ENCODE measurements around the gene GAB2.

Gene GAB2

DNA sequence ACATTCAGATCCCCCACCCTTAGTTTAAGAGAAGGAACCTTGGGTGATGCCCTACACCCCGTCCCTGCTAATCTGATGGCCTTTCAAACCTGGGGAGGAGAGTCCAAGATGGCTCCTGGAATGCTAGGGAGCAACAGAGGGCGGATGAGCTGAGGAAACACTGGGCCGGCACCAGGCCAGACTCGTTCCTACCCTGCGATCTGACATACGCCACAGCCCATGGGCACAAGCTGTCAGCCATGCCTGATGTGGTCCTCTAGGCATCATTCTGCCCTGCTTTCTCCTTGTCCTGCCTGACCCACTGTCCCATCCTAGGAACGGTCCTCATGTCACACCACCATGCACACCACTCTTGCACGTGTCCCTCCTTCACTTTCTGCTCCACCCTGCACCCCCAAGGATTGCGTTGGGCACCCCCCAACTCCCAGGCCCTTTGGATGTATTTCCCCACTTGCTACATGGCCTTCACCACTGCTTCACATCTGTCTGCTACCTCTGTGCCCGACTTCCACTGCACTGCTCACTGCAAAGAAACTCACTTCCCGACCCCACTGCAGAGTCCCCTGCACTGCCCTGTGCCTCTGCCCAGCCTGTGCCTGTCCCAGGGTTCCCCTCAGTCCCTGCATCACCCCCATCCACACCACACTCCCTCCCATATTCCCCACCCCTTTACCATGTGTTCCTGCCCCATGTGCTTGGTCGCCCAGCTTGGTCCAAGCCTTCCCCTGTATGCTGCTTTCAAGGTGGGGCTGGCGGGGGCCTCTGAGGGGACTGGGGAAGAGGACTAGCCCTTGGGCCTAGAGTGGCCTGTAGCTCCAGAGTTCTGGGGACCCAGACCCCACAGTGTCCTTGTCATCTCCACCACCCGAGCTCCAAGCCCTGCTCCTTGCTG lies 199.7 kb downstream of the GAB2 start:
- no peak for DNase-seq

DNA sequence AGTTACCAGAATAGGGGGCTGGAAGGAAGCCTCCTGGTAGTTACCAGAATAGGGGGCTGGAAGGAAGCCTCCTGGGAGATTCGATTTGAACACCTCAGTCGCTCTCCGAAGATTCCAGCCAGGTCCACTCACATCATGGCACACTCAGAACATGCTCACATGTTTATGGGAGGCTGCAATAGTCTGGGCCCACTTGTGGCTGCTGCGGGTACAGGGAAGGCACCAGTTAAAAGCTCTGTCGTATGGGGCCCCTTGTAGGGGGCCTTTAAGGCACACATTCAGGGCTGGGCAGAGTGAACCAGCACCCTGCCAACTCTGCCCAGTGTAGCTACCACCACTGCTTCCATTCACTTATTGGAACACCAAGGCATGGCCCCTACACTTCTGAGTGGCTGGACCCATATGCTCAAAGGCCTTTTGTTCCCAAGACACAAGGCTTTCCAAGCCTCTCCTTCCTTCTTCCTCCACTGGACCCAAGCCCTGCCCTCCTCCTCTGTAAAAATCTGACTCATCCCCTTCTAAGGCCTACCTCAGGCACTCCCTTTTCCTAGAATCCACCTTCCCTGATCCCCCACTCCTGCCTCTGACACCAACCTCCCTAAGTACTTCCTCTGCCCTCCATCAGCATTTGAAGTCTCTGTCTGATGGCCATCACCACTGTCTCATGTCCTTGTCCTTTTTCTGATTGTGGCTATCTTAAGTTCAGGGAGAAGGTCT lies 200.9 kb downstream of the GAB2 start:
- no peak for DNase-seq

- DNase-seq: no peak
These were observed 201.6 kb downstream of the GAB2 start for GRCh38 chr11:78216021-78216420.

DNA sequence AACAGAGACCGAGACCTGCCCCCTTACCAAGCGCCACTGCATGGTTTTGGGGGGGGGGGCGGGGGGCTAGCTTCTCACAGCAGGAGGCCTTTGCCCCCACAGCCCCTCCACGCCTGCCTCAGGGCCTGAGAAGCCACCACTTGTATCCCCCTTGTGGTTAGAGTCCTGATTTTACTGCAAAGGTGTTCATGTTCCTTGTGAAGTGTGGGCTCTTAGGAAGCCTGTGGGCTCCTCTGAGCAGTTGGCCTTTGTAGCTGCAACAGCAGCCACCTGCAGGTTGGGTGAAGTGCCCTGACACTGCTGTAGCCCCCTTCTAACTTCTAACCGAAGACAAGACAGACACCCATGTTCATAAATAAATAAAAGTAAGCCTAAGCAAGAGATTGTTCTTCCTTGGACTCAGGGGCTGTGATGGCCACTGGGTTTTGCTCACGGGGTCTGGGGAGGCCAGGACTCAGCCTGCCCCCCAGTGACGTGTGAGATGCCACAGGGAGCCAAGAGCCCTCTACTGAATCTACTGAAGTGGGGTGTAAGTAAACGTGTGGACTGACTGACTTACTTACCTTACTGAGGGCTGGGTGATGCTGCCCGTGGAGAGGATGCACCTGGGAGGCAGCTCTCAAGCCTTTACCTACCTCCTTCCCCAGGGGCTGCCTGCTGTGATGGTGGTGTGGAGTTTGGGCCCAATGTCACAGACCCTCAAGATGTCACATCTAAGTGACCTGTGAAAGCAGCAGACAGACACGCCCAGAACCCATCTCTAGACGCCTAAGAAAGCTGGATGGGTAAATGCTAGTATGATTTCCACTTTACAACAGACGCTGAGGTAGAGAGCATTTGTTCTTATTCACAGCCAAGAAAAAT lies 203.1 kb downstream of the GAB2 start:
- DNase-seq: no peak

DNA sequence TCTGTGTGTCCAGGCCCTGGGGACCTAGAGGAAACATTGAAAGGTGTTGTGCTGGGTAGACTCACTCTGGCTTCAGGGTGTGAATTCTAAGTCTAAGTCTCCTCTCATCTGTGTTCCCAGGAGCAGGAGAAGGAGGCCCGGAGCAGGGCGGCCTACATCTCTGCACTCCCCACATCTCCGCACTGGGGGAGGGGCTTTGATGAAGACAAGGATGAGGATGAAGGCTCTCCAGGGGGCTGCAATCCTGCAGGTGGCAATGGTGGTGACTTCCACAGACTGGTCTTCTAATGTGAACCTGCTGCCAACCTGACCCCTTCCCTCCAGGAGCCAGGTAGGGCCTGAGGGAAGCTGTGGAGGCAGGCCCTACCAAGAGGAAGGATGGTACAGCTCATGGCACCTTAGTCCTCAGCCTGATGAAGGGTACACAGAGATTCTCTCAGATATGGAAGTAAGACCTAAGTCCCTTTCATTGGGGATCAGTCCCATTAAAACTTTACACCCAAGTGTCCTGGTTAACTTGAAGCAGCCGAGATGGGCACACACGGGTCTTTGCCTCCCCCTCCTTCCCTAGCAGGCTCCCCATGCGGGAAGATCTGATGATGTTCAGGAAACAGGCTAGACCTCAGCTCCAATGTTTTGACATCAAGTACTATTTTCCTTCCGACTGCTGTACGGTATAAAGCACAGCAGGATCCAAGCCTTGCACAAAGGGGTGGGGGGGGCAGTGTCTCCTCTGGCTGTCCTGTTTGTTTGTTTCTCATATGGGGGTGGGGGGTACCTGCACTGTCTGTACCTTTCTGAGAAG lies 203.9 kb downstream of the GAB2 start:
- DNase-seq: no peak

- no peak for DNase-seq
These were observed 204.8 kb downstream of the GAB2 start for GRCh38 chr11:78212586-78213371.

DNA sequence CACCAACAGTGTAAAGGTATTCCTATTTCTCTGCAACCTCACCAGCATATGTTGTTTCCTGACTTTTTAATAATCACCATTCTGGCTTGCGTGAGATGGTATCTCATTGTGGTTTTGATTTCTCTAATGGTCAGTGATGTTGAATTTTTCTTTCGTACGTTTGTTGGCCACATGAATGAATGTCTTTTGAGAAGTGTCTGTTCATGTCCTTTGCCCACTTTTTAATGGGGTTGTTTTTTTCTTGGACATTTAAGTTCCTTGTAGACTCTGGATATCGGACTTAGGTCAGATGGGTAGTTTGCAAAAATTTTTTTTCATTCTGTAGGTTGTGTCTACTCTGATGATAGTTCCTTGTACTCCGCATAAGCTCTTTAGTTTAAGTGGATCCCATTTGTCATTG lies 206.1 kb downstream of the GAB2 start:
- no peak for DNase-seq

DNA sequence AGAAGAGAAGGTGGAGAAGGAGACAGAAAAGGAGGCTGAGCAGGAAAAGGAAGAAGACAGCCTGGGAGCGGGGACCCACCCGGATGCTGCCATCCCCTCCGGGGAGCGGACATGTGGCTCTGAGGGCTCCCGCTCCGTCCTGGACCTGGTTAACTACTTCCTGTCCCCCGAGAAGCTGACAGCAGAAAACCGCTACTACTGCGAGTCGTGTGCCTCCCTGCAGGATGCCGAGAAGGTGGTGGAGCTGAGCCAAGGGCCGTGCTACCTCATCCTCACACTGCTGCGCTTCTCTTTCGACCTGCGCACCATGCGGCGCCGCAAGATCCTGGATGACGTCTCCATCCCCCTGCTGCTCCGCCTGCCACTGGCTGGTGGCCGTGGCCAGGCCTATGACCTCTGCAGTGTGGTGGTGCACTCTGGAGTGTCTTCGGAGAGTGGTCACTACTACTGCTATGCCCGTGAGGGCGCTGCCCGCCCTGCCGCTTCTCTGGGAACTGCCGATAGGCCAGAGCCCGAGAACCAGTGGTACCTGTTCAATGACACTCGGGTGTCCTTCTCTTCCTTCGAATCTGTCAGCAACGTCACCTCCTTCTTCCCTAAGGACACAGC lies 207.5 kb downstream of the GAB2 start:
- no peak for DNase-seq

DNA sequence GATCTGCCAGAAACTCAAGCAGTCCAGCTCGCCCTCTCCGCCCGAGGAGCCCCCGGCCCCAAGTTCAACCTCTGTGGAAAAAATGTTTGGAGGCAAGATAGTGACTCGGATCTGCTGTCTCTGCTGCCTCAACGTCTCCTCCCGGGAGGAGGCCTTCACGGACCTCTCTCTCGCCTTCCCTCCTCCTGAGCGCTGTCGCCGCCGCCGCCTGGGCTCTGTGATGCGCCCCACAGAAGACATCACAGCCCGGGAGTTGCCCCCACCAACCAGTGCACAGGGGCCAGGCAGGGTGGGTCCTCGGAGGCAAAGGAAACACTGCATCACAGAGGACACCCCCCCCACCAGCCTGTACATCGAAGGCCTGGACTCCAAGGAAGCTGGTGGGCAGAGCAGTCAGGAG lies 208.1 kb downstream of the GAB2 start:
- DNase-seq: no peak

GRCh38 chr11:78208257-78209165 lies 209.1 kb downstream of the GAB2 start:
- DNase-seq: no peak

DNA sequence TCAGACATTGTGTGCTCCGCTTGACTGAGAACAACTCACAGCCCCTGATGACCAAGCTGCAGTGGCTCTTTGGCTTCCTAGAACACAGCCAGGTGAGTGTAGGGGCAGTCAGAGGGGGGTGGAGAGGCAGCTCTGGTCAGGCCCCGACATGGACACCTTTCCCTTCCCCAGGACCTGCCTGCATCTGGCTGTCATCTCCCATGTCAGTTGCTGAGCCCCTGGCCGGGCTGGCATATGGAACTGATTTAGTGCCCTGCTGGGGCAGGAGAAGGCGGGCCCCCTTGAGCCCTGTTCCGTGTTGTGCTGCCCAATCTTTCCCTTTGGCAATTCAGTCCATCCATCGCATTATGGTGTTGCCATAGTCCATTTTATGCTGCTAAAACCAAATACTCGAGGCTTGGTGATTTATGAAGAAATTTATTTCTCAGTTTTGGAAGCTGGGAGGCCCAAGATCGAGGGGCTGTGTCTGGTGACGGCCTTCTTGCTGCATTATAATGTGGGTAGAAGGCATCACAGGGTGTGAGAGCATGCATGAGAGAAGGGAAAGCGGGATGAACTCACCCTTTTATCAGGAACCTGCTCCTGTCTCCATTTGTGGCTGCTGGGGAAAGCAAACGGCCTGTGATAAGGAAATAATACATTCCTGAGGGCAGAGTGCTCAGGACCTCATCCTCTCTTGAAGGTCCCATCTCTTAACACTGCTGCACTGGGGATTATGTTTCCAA lies 209.9 kb downstream of the GAB2 start:
- DNase-seq: no peak

- no peak for DNase-seq
These were observed 211.9 kb downstream of the GAB2 start for GRCh38 chr11:78205691-78206090.

DNA sequence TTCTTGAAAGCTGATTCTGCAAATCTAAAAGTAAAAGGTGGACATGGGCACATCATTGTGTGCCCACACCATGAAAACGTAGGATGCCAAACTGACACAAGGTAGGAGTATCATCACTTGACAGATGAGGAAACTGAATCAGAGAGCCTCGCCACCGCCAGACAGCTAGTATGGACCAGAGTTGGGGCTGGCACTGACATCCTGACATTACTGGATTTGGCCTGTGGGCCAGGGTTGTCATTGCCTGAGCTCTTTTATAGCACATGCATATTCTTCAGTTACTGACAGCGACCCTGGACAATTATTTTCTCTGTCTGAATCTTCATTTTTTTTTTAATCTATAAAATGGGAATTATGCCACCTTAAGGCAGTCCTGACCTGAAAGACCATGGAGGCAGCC lies 212.4 kb downstream of the GAB2 start:
- no peak for DNase-seq

DNA sequence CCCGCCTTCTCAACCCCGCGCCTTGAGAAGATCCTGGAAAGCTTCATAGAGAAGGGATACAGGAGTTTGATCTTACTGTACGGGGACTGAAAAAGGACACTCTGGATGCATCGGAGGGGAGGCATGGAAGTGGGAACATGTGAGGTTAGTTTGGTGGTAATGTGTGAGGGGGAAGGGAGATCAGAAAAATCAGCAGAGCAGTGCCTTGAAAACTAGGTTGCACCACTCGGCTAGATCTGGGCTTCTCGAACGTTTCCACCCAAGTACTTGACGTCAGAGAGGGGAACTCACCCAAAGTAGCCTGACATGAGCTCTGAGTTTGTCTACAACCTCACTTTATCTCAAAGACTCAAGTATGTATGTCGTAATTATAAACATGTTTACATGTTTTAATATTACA lies 214.4 kb downstream of the GAB2 start:
- DNase-seq: peak; percentile 78

DNA sequence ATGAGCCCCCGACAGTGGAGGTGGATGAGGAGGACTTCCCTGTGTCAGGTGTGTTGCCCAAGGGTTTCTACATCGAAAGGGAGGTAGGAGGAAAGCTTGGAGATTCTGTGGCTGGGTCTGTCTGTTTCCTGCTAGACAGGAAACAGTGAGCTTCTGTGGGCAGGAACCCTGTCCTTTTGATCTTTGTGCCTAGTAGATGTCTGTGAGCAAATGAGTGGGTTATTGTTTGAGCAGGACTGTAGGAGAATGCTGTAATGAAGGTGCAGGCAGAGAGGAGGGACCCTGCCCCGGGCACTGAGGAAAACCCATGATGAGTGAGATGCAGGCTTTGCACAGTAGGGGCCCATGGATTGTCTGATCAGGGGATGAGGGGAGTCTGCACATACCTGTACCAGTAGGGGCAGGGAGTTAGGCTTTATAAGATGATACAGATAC lies 214.9 kb downstream of the GAB2 start:
- DNase-seq: peak; percentile 69

- DNase-seq: no peak
These were observed 216.4 kb downstream of the GAB2 start for GRCh38 chr11:78201096-78201818.

GRCh38 chr11:78200553-78200952 lies 217.1 kb downstream of the GAB2 start:
- no peak for DNase-seq

DNA sequence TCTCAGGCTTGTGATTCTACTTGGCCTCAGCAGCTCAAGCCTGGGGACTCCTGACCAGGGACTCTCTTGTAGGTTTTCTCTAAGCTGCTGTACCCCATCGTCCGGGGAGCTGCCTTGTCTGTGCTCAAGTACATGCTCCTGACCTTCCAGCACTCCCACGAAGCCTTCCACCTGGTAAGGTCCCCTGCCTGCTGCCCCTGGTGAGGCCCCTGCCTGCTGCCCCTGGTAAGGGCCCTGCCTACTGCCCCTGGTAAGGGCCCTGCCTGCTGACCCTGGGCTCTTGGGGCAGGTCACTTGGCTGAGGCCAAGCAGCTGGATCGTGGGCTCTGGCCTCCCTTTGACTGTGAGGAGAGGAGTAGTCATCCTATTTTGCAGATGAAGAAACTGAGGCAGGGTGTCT lies 217.6 kb downstream of the GAB2 start:
- DNase-seq: no peak

DNA sequence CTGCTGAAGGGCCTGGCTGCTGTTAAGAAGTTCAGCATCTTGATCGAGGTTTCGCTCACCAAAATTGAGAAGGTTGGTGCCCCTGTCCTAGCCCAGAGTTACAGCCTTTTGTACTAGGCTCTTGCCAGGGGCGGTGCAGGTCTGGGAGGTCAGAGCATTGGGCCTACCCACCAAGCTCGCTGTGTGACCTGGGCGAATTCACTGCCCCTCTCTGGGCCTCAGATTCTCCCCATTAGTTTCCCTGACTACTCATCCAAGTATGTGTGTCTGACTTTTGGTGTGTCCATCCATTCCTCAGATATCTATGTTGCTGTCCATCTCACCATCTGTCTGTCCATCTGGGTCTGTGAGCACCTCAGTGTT lies 218.0 kb downstream of the GAB2 start:
- DNase-seq: no peak

Data from CD4-positive, alpha-beta T cell treated with Interferon gamma for 1 hour (primary cell).